Large intestine (tissue), 3 donors: ENCODE measurements around the gene KLHL40. TPM values are rescaled to one million over a fixed set of nuclear protein-coding genes. Genes with fewer than 3 reads are reported as not detected.
"Not testable (repeated sequence)": the region's sequence is repeated elsewhere in the genome, so short reads cannot be mapped to it uniquely, and the experiment has no call there.

ENCODE experiments used
- DNase-seq, 2 donors: peaks; one replicate each; pipeline versions ENCODE4 v3.0.0 to v3.0.0-alpha.2; 2013
- H3K27ac ChIP-seq: one replicate; pipeline ENCODE4 v1.5.1; 2013; ENCODE audit warnings: low read length
- H3K27me3 ChIP-seq: 2 replicates; pipeline ENCODE4 v1.6.1; 2013; ENCODE audit warnings: low read length; ENCODE audit not compliant: control insufficient read depth, insufficient read depth
- H3K36me3 ChIP-seq: 2 replicates; pipeline ENCODE4 v1.6.1; 2013; ENCODE audit warnings: low read length; ENCODE audit not compliant: control insufficient read depth, insufficient read depth
- H3K4me1 ChIP-seq: one replicate; pipeline ENCODE4 v1.6.1; 2013; ENCODE audit warnings: low read length; ENCODE audit not compliant: control insufficient read depth, insufficient read depth
- H3K4me3 ChIP-seq: one replicate; pipeline ENCODE4 v1.5.1; 2013; ENCODE audit warnings: low read length
- H3K9me3 ChIP-seq: one replicate; pipeline ENCODE4 v1.6.1; 2013; ENCODE audit warnings: mild to moderate bottlenecking, low read depth, low read length, moderate library complexity; ENCODE audit not compliant: control insufficient read depth
- WGBS: methylation state at CpG from one replicate; pipeline ENCODE4 v1.1.5; 2013; ENCODE audit warnings: low lambda C conversion rate; ENCODE audit not compliant: insufficient coverage; 5-methylcytosine and 5-hydroxymethylcytosine counted together
- polyA plus RNA-seq: library from polyadenylated mRNA; unstranded; fragments of 120-200 nt; gene quantifications from one replicate; pipeline ENCODE4 v1.2.1, GENCODE V29; 2013

The KLHL40 gene
- polyA plus RNA-seq, 1 donor, result 0.25 TPM

DNA sequence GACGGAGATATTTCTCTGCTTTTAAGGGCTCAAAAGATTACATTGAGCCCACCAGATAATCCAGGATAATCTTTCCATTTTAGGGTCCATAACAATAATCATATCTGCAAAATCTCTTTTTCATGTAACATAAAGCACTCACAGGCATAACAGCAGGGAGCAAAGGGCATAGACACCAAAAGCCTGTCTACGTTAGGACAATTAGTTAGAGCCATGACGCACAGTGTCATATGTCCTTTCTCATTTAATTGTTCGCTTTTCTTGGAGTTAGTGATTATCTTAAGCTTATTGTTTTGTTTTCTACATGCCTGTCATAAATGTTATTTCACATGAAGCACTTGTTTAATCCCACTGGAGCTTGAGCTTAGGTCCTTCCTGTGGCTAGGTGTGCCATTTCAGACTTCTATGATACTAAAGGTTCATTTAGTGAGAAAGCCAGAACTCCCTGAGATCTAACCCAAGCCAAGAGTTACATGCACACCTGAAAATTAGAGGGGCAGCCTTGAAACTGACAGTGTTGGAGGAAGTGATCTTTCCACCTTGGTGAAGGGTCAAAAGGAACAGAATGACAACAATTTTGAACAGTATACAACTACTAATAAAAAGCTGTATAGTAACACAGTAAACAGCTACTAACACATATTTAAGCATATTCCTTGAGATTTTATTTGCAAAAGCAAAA lies 29.0 kb downstream of the KLHL40 start:
- H3K36me3 ChIP-seq, result no peaks in the 10 kb centered on the region
- H3K4me3 ChIP-seq, result no peak overlapping the region
- DNase-seq, result peak; percentile 19 to 71
- no peak overlapping the region for H3K27ac ChIP-seq
- H3K4me1 ChIP-seq, result peaks cover 6% of the 10 kb centered on the region
- 22% methylated on average over 3 of the region's 4 CpGs for WGBS
- no peaks in the 10 kb centered on the region for H3K9me3 ChIP-seq
- peaks cover 3% of the 10 kb centered on the region for H3K27me3 ChIP-seq

DNA sequence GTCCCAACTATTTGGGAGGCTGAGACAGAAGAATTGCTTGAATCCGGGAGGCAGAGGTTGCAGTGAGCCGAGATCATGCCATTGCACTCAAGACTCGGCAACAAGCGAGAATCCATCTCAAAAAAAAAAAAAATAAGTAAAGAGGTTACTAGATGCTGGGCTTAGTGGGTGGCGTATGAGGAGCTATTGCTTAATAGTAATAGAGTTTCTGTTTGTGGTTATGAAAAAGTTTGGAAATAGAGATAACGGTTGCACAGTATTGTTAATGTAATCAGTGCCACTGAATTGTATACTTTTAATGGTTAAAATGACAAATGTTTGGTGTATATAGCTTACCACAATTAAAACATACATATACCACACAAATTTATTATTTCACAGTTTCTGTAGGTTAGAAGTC lies 32.0 kb downstream of the KLHL40 start:
- Histone ChIP-seq H3K27ac (no peak overlapping the region), H3K9me3 (no peaks in the 10 kb centered on the region), H3K27me3 (no peaks in the 10 kb centered on the region), H3K4me1 (peaks cover 6% of the 10 kb centered on the region), H3K36me3 (no peaks in the 10 kb centered on the region), H3K4me3 (no peak overlapping the region)
- WGBS, result 100% methylated on average over 6 of the region's 6 CpGs
- no peak for DNase-seq

DNA sequence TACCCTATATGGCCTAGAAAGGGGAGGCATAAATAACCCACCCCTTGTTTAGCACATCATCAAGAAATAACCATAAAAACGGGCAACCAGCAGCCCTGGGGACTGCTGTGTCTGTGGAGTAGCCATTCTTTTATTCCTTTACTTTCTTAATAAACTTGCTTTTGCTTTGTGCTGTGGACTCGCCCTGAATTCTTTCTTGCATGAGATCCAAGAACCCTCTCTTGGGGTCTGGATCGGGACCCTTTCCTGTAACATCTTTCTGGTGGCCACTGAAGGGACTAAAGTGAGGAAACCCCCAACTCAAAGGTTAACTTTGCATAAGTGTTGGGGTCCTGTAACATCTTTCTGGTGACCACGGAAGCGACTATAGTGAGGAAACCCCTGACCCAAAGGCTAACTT lies 33.0 kb downstream of the KLHL40 start:
- Histone ChIP-seq H3K27me3 (no peaks in the 10 kb centered on the region), H3K9me3 (no peaks in the 10 kb centered on the region), H3K4me3 (no peak overlapping the region), H3K36me3 (no peaks in the 10 kb centered on the region), H3K27ac (no peak overlapping the region), H3K4me1 (peaks cover 6% of the 10 kb centered on the region)
- WGBS, result 60% methylated on average over 1 of the region's 5 CpGs
- DNase-seq, result no peak

DNA sequence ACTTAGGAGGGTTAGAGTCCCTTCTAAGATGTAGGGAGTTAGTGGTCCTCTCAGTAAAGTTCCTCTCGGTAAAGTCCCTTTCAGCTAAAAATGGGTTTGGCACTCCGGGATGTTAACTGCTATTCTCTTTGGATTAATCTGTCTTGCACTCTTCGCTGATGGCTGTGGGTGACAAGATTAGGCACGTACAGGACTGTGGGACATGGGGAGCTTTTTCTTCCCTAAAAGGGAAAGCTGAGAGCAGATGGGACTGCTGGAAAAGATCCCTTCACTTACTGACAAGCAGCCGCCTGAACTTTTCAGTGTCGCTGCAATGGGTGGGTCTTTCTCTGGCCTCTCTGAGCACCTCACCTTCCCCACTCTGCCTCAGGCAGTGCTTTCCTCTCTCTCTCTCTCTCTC lies 33.7 kb downstream of the KLHL40 start:
- Histone ChIP-seq H3K9me3 (no peaks in the 10 kb centered on the region), H3K27me3 (no peaks in the 10 kb centered on the region), H3K27ac (no peak overlapping the region), H3K4me1 (peaks cover 6% of the 10 kb centered on the region), H3K4me3 (no peak overlapping the region), H3K36me3 (no peaks in the 10 kb centered on the region)
- whole genome bisulfite sequencing, result no CpG with 5 or more reads among the region's 6 CpGs
- no peak for DNase-seq

- no peak overlapping the region for H3K4me3 ChIP-seq
- H3K27ac ChIP-seq, result no peak overlapping the region
- WGBS, result 70% methylated on average over 2 of the region's 4 CpGs
- DNase-seq, result no peak
- H3K4me1 ChIP-seq, result no peaks in the 10 kb centered on the region
- no peaks in the 10 kb centered on the region for H3K9me3 ChIP-seq
- no peaks in the 10 kb centered on the region for H3K36me3 ChIP-seq
- no peaks in the 10 kb centered on the region for H3K27me3 ChIP-seq
Measured at GRCh38 chr3:42720126-42720525, 34.8 kb downstream of the KLHL40 start.

DNA sequence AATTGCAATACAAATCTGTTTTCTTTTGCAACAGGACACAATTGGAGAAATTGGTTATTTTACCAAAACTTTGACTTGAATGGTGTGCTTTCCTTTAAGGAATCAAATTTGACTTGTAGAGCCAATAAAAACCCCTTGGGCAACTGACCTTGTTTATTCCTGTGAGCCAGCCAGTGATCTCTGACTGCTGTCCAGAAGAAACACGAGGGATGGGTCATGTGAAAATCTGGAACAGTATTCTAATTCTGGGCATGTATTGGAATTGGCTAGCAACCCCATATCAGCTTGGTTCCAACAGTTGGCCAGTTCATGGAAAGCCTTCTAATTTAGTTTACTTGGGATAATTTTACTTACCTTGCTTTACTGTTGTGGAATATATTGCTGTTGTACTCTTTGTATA lies 36.4 kb downstream of the KLHL40 start:
- H3K36me3 ChIP-seq, result no peaks in the 10 kb centered on the region
- no peak overlapping the region for H3K27ac ChIP-seq
- H3K9me3 ChIP-seq, result no peaks in the 10 kb centered on the region
- no peaks in the 10 kb centered on the region for H3K27me3 ChIP-seq
- no peak for DNase-seq
- no CpG with 5 or more reads among the region's 1 CpG for WGBS
- no peak overlapping the region for H3K4me3 ChIP-seq
- H3K4me1 ChIP-seq, result no peaks in the 10 kb centered on the region

DNA sequence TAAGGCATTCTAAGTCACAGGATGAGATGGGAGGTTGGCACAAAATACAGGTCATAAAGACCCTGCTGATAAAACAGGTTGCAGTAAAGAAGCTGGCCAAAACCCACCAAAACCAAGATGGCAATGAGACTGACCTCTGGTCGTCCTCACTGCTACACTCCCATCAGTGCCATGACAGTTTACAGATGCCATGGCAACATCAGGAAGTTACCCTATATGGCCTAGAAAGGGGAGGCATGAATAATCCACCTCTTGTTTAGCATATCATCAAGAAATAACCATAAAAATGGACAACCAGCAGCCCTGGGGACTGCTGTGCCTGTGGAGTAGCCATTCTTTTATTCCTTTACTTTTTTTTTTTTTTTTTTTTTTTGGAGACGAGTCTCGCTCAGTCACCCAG lies 37.1 kb downstream of the KLHL40 start:
- H3K9me3 ChIP-seq, H3K27me3 ChIP-seq, H3K36me3 ChIP-seq, DNase-seq, H3K4me1 ChIP-seq, H3K27ac ChIP-seq, H3K4me3 ChIP-seq: not testable (repeated sequence)
- WGBS, result no CpG with 5 or more reads among the region's 3 CpGs

GRCh38 chr3:42723219-42723618 lies 37.9 kb downstream of the KLHL40 start:
- Histone ChIP-seq H3K27me3 (no peaks in the 10 kb centered on the region), H3K4me1 (no peaks in the 10 kb centered on the region), H3K36me3 (no peaks in the 10 kb centered on the region), H3K4me3 (no peak overlapping the region), H3K9me3 (no peaks in the 10 kb centered on the region), H3K27ac (no peak overlapping the region)
- 83% methylated on average over 1 of the region's 2 CpGs for WGBS
- no peak for DNase-seq

DNA sequence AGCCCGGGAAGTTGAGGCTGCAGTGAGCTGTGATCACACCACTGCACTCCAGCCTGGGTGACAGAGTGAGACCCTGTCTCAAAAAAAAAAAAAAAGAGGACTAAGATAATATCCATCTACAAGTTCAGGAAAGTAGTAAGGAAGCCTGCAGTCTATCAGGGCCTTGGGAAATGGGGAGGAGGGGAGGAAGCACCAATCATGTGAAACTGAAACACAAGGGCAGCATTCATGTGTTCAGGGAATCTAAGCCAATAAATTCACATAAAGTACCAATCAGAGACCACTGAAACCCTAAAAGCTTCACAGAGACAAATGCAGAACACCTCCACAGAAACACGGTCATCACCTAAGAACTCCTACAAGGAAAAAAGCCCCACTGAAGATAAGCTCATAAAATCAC lies 40.1 kb downstream of the KLHL40 start:
- Histone ChIP-seq H3K36me3 (no peaks in the 10 kb centered on the region), H3K4me1 (no peaks in the 10 kb centered on the region), H3K27me3 (no peaks in the 10 kb centered on the region), H3K9me3 (no peaks in the 10 kb centered on the region), H3K4me3 (no peak overlapping the region), H3K27ac (no peak overlapping the region)
- WGBS, result no CpG with 5 or more reads among the region's 2 CpGs
- DNase-seq, result no peak

DNA sequence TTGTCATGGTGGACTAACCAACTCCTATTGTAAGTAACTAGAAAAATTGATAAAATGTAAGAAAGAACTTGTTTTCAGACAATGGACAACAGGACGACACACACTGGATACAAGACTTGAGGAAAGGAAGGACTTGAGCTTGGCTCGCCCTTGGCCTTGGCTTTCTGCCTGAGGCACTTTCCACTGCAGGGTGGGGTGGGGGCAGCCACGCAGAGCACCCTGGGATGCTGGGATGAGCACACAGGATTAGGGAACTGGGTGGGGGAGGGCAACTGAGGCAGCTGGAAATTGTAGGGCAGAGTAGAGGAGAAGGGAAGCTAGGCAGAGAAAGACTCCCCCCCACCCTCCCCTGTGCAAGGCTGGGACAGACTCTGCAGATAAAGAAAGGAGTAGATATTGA lies 42.7 kb downstream of the KLHL40 start:
- H3K27ac ChIP-seq, result no peak overlapping the region
- H3K9me3 ChIP-seq, result no peaks in the 10 kb centered on the region
- H3K4me3 ChIP-seq, result no peak overlapping the region
- H3K4me1 ChIP-seq, result no peaks in the 10 kb centered on the region
- H3K27me3 ChIP-seq, result no peaks in the 10 kb centered on the region
- no peak for DNase-seq
- H3K36me3 ChIP-seq, result no peaks in the 10 kb centered on the region
- no CpG with 5 or more reads among the region's 3 CpGs for WGBS

DNA sequence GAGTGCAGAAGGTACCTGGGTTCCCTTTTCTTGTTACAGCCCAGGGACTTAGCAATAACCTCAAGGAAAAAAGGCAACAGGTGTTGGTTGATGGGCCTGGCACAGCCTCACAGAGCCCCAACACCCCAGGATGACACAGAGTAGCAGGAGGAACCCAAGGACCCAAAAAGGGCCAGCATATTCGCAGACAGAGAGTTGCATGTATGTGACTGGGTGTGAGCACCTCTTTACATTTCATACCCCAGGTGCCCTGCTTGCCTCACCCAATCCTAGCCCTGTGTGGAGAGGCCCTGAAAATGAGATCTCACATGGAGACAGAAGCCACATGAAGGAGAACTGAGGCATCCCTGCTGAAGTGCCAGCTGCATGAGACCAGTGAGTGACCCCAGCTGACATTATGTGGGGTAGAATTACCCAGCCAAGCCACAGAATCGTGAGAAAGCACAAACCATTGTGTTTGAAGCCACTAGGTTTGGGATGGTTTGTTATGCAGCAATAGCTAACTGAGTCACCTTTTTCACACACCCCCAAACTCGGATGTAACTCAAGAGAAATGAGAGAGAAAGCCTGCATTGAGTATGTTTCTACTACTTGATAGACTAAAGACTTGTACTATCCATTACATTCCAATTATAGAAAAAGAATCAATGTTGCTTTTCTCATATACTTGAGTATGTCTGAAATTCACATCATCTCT lies 43.5 kb downstream of the KLHL40 start:
- Histone ChIP-seq H3K4me1 (no peaks in the 10 kb centered on the region), H3K27me3 (no peaks in the 10 kb centered on the region), H3K4me3 (no peak overlapping the region), H3K27ac (no peak overlapping the region), H3K36me3 (no peaks in the 10 kb centered on the region), H3K9me3 (no peaks in the 10 kb centered on the region)
- WGBS, result no CpG with 5 or more reads among the region's 3 CpGs
- no peak for DNase-seq
